ENCODE results near the gene PRKG1.

- TF ChIP-seq CTCF (IDR thresholded peaks at IDR 0.05), result no peak
- TF ChIP-seq EZH2 (IDR thresholded peaks at IDR 0.05; ENCODE audit: borderline replicate concordance, insufficient read depth, low read depth, low read length, poor library complexity, severe bottlenecking), result no peak
These were observed 29.4 kb downstream of the PRKG1 start for GRCh38 chr10:51103554-51104217.

Data from B cell (primary cell).